GM10266 (cell line): ENCODE data around the gene RNFT2.

Source experiments
- DNase-seq: peaks from one replicate; pipeline ENCODE4 v3.0.0; 2012; ENCODE audit errors: extremely low spot score
- CTCF ChIP-seq: IDR thresholded peaks from 2 replicates; pipeline ENCODE4 v1.5.1; 2012; ENCODE audit warnings: mild to moderate bottlenecking, low read depth; ENCODE audit not compliant: control insufficient read depth, insufficient read depth; ENCODE audit errors: missing control alignments

Gene RNFT2

GRCh38 chr12:116838365-116838764 lies 100.2 kb downstream of the RNFT2 start:
- DNase-seq: no peak
- TF ChIP-seq CTCF: no peak

GRCh38 chr12:116839287-116839830 lies 101.2 kb downstream of the RNFT2 start:
- no peak for TF ChIP-seq CTCF

GRCh38 chr12:116843085-116843484 lies 105.0 kb downstream of the RNFT2 start:
- DNase-seq: no peak
- TF ChIP-seq CTCF: no peak

More at GRCh38 chr12:116839287-116839830, 101.2 kb downstream of the RNFT2 start:
- DNase-seq: no peak

- no peak for DNase-seq
- no peak for TF ChIP-seq CTCF
Observed at GRCh38 chr12:116849216-116849615, 111.1 kb downstream of the RNFT2 start.

DNA sequence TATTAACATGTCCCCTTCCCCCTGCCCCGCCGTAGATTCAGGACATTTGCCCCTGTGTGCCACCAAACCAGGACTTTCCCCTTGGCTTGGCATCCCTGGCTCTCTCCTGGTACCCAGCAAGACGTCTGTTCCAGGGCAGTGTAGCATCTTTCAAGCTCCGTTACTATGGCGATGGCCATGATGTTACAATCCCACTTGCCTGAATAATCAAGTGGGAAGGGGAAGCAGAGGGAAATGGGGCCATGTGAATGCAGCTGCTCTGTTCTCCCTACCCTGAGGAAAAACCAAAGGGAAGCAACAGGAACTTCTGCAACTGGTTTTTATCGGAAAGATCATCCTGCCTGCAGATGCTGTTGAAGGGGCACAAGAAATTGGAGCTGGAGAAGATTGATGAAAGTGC lies 114.2 kb downstream of the RNFT2 start:
- TF ChIP-seq CTCF: no peak

DNA sequence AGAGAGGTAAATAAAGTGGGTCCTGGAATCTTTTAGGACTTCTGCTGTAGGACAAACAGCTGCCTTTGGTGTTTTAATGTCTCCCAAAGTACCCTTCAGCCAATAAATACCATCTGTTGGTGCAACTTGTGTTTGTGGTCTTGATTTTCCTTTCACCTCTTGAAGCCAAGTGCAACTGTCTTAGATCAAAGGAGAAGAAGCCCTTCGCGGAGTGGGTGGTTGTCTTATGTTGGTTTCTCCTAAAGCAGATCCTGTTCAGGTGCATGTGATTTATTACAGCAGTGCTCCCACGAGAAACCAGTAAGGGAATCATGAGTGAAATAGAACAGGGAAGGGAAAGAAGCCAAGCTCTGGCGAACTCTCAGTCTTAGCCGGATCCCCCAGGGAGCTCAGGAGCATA lies 115.4 kb downstream of the RNFT2 start:
- no peak for DNase-seq
- TF ChIP-seq CTCF: no peak

More for the DNA sequence above, 114.2 kb downstream of the RNFT2 start:
- DNase-seq: no peak

- no peak for DNase-seq
- TF ChIP-seq CTCF: no peak
Observed at GRCh38 chr12:116855744-116856470, 117.8 kb downstream of the RNFT2 start.
